SK-N-MC (cell line): Measurements from ENCODE around the gene RAB11FIP3.

Experiments used
- EZH2 ChIP-seq: fragments of 200-600 bp; sonication (generic); IDR thresholded peaks from one replicate; pipeline ENCODE4 v1.6.1; 2017; ENCODE audit warnings: antibody characterized with exemption
- FOXP2 ChIP-seq: optimal IDR thresholded peaks from 2 replicates; pipeline ENCODE3; 2011; ENCODE audit warnings: mild to moderate bottlenecking, moderate library complexity; ENCODE audit not compliant: insufficient read depth; ENCODE audit errors: extremely low read length, control extremely low read depth
- POLR2AphosphoS5 ChIP-seq: IDR thresholded peaks from 2 replicates; pipeline ENCODE4 v1.6.1; 2012; ENCODE audit warnings: mild to moderate bottlenecking, low read depth, low read length, borderline replicate concordance

GRCh38 chr16:381789-382717 lies 43.4 kb upstream of the RAB11FIP3 start, which contains the start of gene PGAP6:
- peak; percentile 65; the same call in 1 of the 2 replicates for TF ChIP-seq POLR2AphosphoS5
- TF ChIP-seq EZH2 = no peak
- TF ChIP-seq FOXP2 = no peak
